H1 (cell line): ENCODE results near the gene ZMYND12. TPM values are rescaled to one million over a fixed set of nuclear protein-coding genes. Genes with fewer than 3 reads are reported as not detected.

Experiments used
- CTCF ChIA-PET: fragments of 300-600 bp; sonication (Branson Sonifier 250); formaldehyde crosslinking; loops from one replicate; lab custom pipeline; 2021; ENCODE audit not compliant: partially characterized antibody; lab: Charles Lee
- POLR2A ChIA-PET: fragments of 300-600 bp; sonication (Branson Sonifier 250); formaldehyde crosslinking; loops from one replicate; lab custom pipeline; 2021; ENCODE audit warnings: inconsistent platforms; ENCODE audit not compliant: partially characterized antibody; lab: Charles Lee
- DNase-seq, 2 experiments: peaks; one replicate each; pipeline versions ENCODE4 v3.0.0 to v3.0.0-alpha.2; 2010 to 2022; ENCODE audit warnings: low spot score in 2 of 2, low read depth in 1 of 2, mixed read lengths in 1 of 2
- FAIRE-seq: peaks from 2 replicates; lab custom pipeline; 2011; peaks lifted over from hg19 to GRCh38; lab: Jason Lieb, UNC
- H2AFZ ChIP-seq: 2 replicates; pipeline ENCODE4 v1.8.1; 2012; ENCODE audit warnings: low read length, inconsistent platforms
- H2AK5ac ChIP-seq: 2 replicates; pipeline ENCODE4 v1.6.1; 2013; ENCODE audit warnings: low read depth, low read length
- H2BK120ac ChIP-seq: replicated peaks from 2 replicates; pipeline ENCODE3; 2013; ENCODE audit warnings: low read depth, low read length, inconsistent platforms
- H2BK12ac ChIP-seq: 2 replicates; pipeline ENCODE4 v1.6.1; 2013; ENCODE audit warnings: low read depth, low read length
- H2BK15ac ChIP-seq: 2 replicates; pipeline ENCODE4 v1.6.1; 2013; ENCODE audit warnings: low read length
- H2BK20ac ChIP-seq: 2 replicates; pipeline ENCODE4 v1.6.1; 2013; ENCODE audit warnings: low read length
- H2BK5ac ChIP-seq: 2 replicates; pipeline ENCODE4 v1.6.1; 2013; ENCODE audit warnings: low read depth, low read length
- H3K14ac ChIP-seq: 2 replicates; pipeline ENCODE4 v1.6.1; 2013; ENCODE audit warnings: inconsistent platforms; ENCODE audit not compliant: insufficient read length
- H3K18ac ChIP-seq: 2 replicates; pipeline ENCODE4 v1.6.1; 2013; ENCODE audit warnings: low read length; ENCODE audit errors: extremely low read depth
- H3K23ac ChIP-seq: 2 replicates; pipeline ENCODE4 v1.6.1; 2013; ENCODE audit warnings: inconsistent platforms; ENCODE audit not compliant: insufficient read length
- H3K23me2 ChIP-seq: 2 replicates; pipeline ENCODE4 v1.6.1; 2013; ENCODE audit warnings: low read depth, low read length
- H3K27ac ChIP-seq: 2 replicates; pipeline ENCODE4 v1.6.1; 2011; ENCODE audit warnings: low read depth, low read length, inconsistent platforms
- H3K27me3 ChIP-seq, 4 experiments: replicated peaks in 1 of 4; 1 replicate in 1 of 4; 2 replicates in 3 of 4; pipeline versions ENCODE4 v1.6.1 to v1.8.1; 2011 to 2013; ENCODE audit warnings: low read length in 3 of 4, mild to moderate bottlenecking in 3 of 4, inconsistent platforms in 2 of 4, mixed read lengths in 2 of 4, moderate library complexity in 1 of 4; ENCODE audit not compliant: control insufficient read depth in 3 of 4, insufficient read depth in 3 of 4; ENCODE audit errors: extremely low read depth in 1 of 4
- H3K36me3 ChIP-seq, 4 experiments: 2 replicates each; pipeline versions ENCODE4 v1.6.1 to v1.8.1; 2011 to 2013; ENCODE audit warnings: mild to moderate bottlenecking in 4 of 4, low read length in 3 of 4, moderate library complexity in 2 of 4, control low read depth in 1 of 4, inconsistent platforms in 1 of 4; ENCODE audit not compliant: insufficient read depth in 4 of 4, control insufficient read depth in 2 of 4
- H3K4ac ChIP-seq: replicated peaks from 2 replicates; pipeline ENCODE3; 2013; ENCODE audit warnings: low read length, low read depth, mixed read lengths, inconsistent platforms; ENCODE audit not compliant: insufficient read length
- H3K4me1 ChIP-seq, 4 experiments: replicated peaks in 1 of 4; 1 replicate in 1 of 4; 2 replicates in 3 of 4; pipeline versions ENCODE4 v1.6.1 to v1.8.1; 2011 to 2013; ENCODE audit warnings: low read length in 3 of 4, inconsistent platforms in 2 of 4, mixed read lengths in 1 of 4; ENCODE audit not compliant: insufficient read depth in 4 of 4, control insufficient read depth in 3 of 4
- H3K4me2 ChIP-seq, 2 experiments: 2 replicates each; pipeline versions ENCODE4 v1.6.1 to v1.8.1; 2011 to 2013; ENCODE audit warnings: low read depth in 2 of 2, low read length in 2 of 2, control low read depth in 1 of 2, inconsistent platforms in 1 of 2, mild to moderate bottlenecking in 1 of 2; ENCODE audit not compliant: insufficient read depth in 1 of 2
- H3K4me3 ChIP-seq, 4 experiments: fragments of 200-600, 300-600 bp in 1 of 4; sonication (generic), shearing (Covaris generic), sonication (Bioruptor Twin) in 1 of 4; 2 replicates each; pipeline versions ENCODE4 v1.5.1 to v1.8.1; 2011 to 2016; ENCODE audit warnings: low read length in 4 of 4, low read depth in 3 of 4, control low read depth in 2 of 4, inconsistent platforms in 2 of 4, mild to moderate bottlenecking in 2 of 4, mixed read lengths in 1 of 4, moderate library complexity in 1 of 4; ENCODE audit not compliant: insufficient read depth in 2 of 4; ENCODE audit errors: extremely low read depth in 1 of 4
- H3K56ac ChIP-seq: replicated peaks from 2 replicates; pipeline ENCODE3; 2013; ENCODE audit warnings: low read depth, mild to moderate bottlenecking, mixed read lengths, low read length, inconsistent platforms; ENCODE audit not compliant: insufficient read length
- H3K79me1 ChIP-seq: 2 replicates; pipeline ENCODE4 v1.6.1; 2013; ENCODE audit warnings: low read depth, low read length, control low read depth
- H3K79me2 ChIP-seq, 2 experiments: 2 replicates each; pipeline versions ENCODE4 v1.6.1 to v1.8.1; 2012 to 2013; ENCODE audit warnings: low read length in 2 of 2, mild to moderate bottlenecking in 2 of 2, inconsistent platforms in 1 of 2; ENCODE audit not compliant: insufficient read depth in 2 of 2, control insufficient read depth in 1 of 2
- H3K9ac ChIP-seq, 4 experiments: replicated peaks in 1 of 4; 1 replicate in 1 of 4; 2 replicates in 3 of 4; pipeline versions ENCODE4 v1.6.1 to v1.8.1; 2011 to 2013; ENCODE audit warnings: low read depth in 3 of 4, low read length in 3 of 4, control low read depth in 2 of 4, mild to moderate bottlenecking in 2 of 4, moderate library complexity in 2 of 4, inconsistent platforms in 1 of 4; ENCODE audit errors: extremely low read depth in 1 of 4
- H3K9me3 ChIP-seq, 2 experiments: 2 replicates each; pipeline versions ENCODE4 v1.6.1 to v1.8.1; 2012 to 2013; ENCODE audit warnings: mild to moderate bottlenecking in 2 of 2, moderate library complexity in 2 of 2, control low read depth in 1 of 2, inconsistent platforms in 1 of 2, low read depth in 1 of 2, low read length in 1 of 2, mixed read lengths in 1 of 2; ENCODE audit not compliant: insufficient read depth in 2 of 2
- H4K20me1 ChIP-seq, 2 experiments: replicated peaks in 1 of 2; 2 replicates each; pipeline versions ENCODE3 to v1.8.1; 2011 to 2013; ENCODE audit warnings: inconsistent platforms in 2 of 2, low read length in 2 of 2, mild to moderate bottlenecking in 1 of 2; ENCODE audit not compliant: insufficient read depth in 2 of 2, control insufficient read depth in 1 of 2
- H4K5ac ChIP-seq: 2 replicates; pipeline ENCODE4 v1.6.1; 2013; ENCODE audit warnings: low read length, low read depth, mixed read lengths, inconsistent platforms; ENCODE audit not compliant: insufficient read length
- H4K8ac ChIP-seq: 2 replicates; pipeline ENCODE4 v1.8.0; 2013; ENCODE audit warnings: mild to moderate bottlenecking, moderate library complexity, low read length, inconsistent platforms; ENCODE audit not compliant: insufficient read depth; ENCODE audit errors: extremely low read depth
- H4K91ac ChIP-seq: replicated peaks from 2 replicates; pipeline ENCODE3; 2013; ENCODE audit warnings: low read length, mixed read lengths, inconsistent platforms; ENCODE audit not compliant: insufficient read length
- BRCA1 ChIP-seq: IDR thresholded peaks from 2 replicates; pipeline ENCODE4 v1.6.1; 2012; ENCODE audit warnings: low read depth, low read length, improper control_type of control experiment
- EZH2 ChIP-seq: fragments of 200-600 bp; sonication (generic); IDR thresholded peaks from 2 replicates; pipeline ENCODE4 v1.7.1; 2012; ENCODE audit warnings: low read depth, mild to moderate bottlenecking, moderate library complexity, low read length, inconsistent platforms; ENCODE audit not compliant: severe bottlenecking
- JUND ChIP-seq: IDR thresholded peaks from 2 replicates; pipeline ENCODE4 v1.6.1; 2011; ENCODE audit warnings: mild to moderate bottlenecking, improper control_type of control experiment, low read length
- WGBS, 2 experiments: shearing (Covaris generic) in 1 of 2; methylation state at CpG; one replicate each; pipeline versions ENCODE4 v1.1.6 to v1.1.7; 2013 to 2015; ENCODE audit warnings: low lambda C conversion rate in 2 of 2, mixed read lengths in 2 of 2, inconsistent platforms in 1 of 2, low coverage in 1 of 2, missing lambda C conversion rate in 1 of 2; ENCODE audit not compliant: insufficient replicate concordance in 2 of 2, insufficient coverage in 1 of 2, insufficient read length in 1 of 2; ENCODE audit errors: extremely low coverage in 1 of 2, missing lambda C conversion rate in 1 of 2; 5-methylcytosine and 5-hydroxymethylcytosine counted together
- polyA plus RNA-seq, 7 experiments: library from polyadenylated mRNA; depleted of rRNA in 3 of 7; stranded (reverse) in 5 of 7; unstranded in 2 of 7; fragments of >200 nt in 5 of 7; fragments of 200-250 nt in 2 of 7; gene quantifications; 1 replicate in 5 of 7; 2 replicates in 1 of 7; 4 replicates in 1 of 7; pipeline versions ENCODE4 v1.2.1 to v1.2.3, GENCODE V29; 2011 to 2013; ENCODE audit warnings: missing spikeins in 2 of 7, mixed read lengths in 2 of 7
- total RNA-seq: library from RNA; stranded (reverse); fragmentation: NEBNext Ultra II Directional; extraction: Animal tissue kit (Norgen Biotek cat#: 25700); gene quantifications from 2 replicates; pipeline ENCODE4 v1.2.1, GENCODE V29; 2021

ZMYND12 gene
- total and polyA plus RNA-seq, 2 of the 8 experiments (the other 6 are each of a cell fraction or from before 2014, with no cell fraction given), result 0.62 TPM; not detected in 1

DNA sequence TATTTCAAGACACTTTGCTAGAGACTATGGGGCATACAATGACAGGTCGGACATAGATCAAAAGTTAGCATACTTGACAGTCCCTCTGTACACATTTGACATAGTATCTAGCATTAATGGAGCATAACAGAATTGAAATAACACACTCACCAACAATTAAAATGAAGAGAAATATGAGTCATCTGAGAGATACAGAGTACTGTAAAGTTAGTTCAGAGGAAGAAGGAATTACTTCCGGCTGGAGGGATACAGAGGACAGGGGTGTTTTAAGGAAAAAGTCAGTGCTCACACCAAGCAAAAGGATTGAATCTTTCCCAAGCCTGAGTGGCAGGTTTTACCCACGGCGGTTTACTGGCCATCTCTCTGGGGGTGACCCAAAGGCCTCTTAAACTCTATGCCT lies 2.4 kb downstream of the ZMYND12 start:
- no peak overlapping the region for H4K8ac ChIP-seq
- H2BK15ac ChIP-seq, result no peak overlapping the region
- H2BK12ac ChIP-seq, result no peak overlapping the region
- ChIA-PET POLR2A (no interaction called here), CTCF (no interaction called here)
- no peak for FAIRE-seq
- H3K79me2 ChIP-seq, result no peaks in the 10 kb centered on the region
- no peak overlapping the region for H2BK5ac ChIP-seq
- no peak overlapping the region for H3K14ac ChIP-seq
- peaks cover 0 to 5% (median 0%) of the 10 kb centered on the region in 4 experiments; a peak in 1 of 8 replicates for H3K36me3 ChIP-seq
- peaks cover 0 to 9% (median 3%) of the 10 kb centered on the region in 4 experiments; a peak in 4 of 7 replicates for H3K4me1 ChIP-seq
- H3K9ac ChIP-seq, result no peak overlapping the region
- H3K27ac ChIP-seq, result no peak overlapping the region
- no peak overlapping the region for H2AFZ ChIP-seq
- WGBS, 2 experiments, result 87% methylated on average over 4 of the region's 4 CpGs; no CpG with 5 or more reads in 1 of the 2 experiments
- H4K5ac ChIP-seq, result no peak overlapping the region
- no peak overlapping the region for H3K56ac ChIP-seq
- no peaks in the 10 kb centered on the region for H3K9me3 ChIP-seq
- no peaks in the 10 kb centered on the region for H3K27me3 ChIP-seq
- no peaks in the 10 kb centered on the region for H4K20me1 ChIP-seq
- no peaks in the 10 kb centered on the region for H3K79me1 ChIP-seq
- H4K91ac ChIP-seq, result no peak overlapping the region
- H3K4me2 ChIP-seq, result no peak overlapping the region
- no peak overlapping the region for H3K23ac ChIP-seq
- no peak overlapping the region for H2BK120ac ChIP-seq
- no peak overlapping the region for H2BK20ac ChIP-seq
- H3K4ac ChIP-seq, result no peak overlapping the region
- DNase-seq, result no peak
- H2AK5ac ChIP-seq, result no peak overlapping the region
- no peak overlapping the region for H3K18ac ChIP-seq
- H3K4me3 ChIP-seq, result no peak overlapping the region
- TF ChIP-seq BRCA1 (no peak), EZH2 (no peak), JUND (no peak)
- peaks cover 7% of the 10 kb centered on the region for H3K23me2 ChIP-seq
